ENCODE measurements around the gene RNF5.

DNA sequence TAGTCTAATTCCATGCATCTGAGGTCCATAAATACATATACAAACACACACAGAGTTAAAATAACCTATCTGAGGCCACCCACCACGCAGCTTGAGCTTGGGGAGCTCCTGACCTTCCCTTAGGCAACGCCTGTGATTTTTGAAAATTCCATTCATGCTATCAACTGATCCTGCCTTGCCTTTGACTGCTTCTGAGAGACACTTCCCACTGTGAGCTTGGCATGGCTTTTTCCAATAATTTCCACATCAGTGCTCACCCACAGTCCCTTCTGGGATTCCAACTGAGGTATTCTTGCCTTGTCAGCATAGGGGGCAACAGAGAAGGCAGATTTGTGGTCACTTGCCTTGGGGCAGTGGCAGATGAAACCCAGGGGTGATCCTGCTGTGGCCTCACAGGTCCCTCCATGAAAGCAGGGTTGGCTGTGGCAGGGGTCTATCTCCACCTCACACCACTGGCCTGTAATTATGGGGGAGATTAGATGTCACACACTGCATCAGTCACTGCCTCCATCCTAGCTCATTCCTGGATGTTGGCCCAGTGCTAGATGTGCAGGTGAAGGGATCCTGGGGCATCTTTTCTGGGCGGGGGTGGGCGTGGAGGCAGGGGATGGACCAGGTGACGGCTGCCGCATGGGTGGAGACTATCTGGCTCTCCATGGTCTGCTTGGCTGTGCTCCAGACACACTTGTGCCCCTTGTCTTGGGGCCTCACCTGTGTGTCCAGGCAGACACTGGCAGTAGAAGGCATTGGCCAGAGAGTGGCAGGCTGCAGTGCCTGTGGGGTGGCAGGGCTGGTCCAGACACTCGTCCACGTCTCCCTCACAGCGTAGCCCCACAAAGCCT lies 25.4 kb downstream of the RNF5 start:
- TF ChIP-seq YY1 (IDR thresholded peaks at IDR 0.05; ENCODE audit: borderline replicate concordance in 1 of 3, control insufficient read depth in 1 of 3, extremely low read depth in 1 of 3, insufficient read depth in 3 of 3, insufficient read length in 1 of 3, insufficient replicate concordance in 2 of 3, low read depth in 1 of 3, low read length in 2 of 3) (no peak), HDAC2 (IDR thresholded peaks at IDR 0.05) (no peak), KAT2B (IDR thresholded peaks at IDR 0.05; ENCODE audit: low read depth, low read length) (no peak), ZNF23 (CRISPR knock-in tag; IDR thresholded peaks at IDR 0.05) (no peak), FOS (IDR thresholded peaks at IDR 0.05; ENCODE audit: extremely low read depth, insufficient read length) (no peak), ZNF431 (CRISPR knock-in tag; IDR thresholded peaks at IDR 0.05) (no peak), STAT6 (CRISPR knock-in tag; IDR thresholded peaks at IDR 0.05) (no peak), GABPB2 (CRISPR knock-in tag; conservative IDR thresholded peaks at IDR 0.05) (no peak)
- TF ChIP-seq, protein P1, sequence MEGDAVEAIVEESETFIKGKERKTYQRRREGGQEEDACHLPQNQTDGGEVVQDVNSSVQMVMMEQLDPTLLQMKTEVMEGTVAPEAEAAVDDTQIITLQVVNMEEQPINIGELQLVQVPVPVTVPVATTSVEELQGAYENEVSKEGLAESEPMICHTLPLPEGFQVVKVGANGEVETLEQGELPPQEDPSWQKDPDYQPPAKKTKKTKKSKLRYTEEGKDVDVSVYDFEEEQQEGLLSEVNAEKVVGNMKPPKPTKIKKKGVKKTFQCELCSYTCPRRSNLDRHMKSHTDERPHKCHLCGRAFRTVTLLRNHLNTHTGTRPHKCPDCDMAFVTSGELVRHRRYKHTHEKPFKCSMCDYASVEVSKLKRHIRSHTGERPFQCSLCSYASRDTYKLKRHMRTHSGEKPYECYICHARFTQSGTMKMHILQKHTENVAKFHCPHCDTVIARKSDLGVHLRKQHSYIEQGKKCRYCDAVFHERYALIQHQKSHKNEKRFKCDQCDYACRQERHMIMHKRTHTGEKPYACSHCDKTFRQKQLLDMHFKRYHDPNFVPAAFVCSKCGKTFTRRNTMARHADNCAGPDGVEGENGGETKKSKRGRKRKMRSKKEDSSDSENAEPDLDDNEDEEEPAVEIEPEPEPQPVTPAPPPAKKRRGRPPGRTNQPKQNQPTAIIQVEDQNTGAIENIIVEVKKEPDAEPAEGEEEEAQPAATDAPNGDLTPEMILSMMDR (IDR thresholded peaks at IDR 0.05 in 2 of 3, conservative IDR thresholded peaks at IDR 0.05 in 1 of 3; ENCODE audit: insufficient read depth in 2 of 3, low read depth in 1 of 3, low read length in 3 of 3): no peak

Data from K562 (cell line).